GM21786 (cell line): ENCODE data around the gene AFF2.

Source experiments
- ATAC-seq: cut with Tn5 transposase; IDR thresholded peaks from one replicate; pipeline ENCODE4 v1.9.1; 2021; ENCODE audit not compliant: unreplicated experiment

AFF2 gene

GRCh38 chrX:148984238-148984637 lies 483.8 kb downstream of the AFF2 start:
- no peak for ATAC-seq

- ATAC-seq: no peak
Observed at GRCh38 chrX:148991502-148991901, 491.1 kb downstream of the AFF2 start.

GRCh38 chrX:148995661-148996060 lies 495.2 kb downstream of the AFF2 start:
- no peak for ATAC-seq

- ATAC-seq: no peak
Observed at GRCh38 chrX:149002320-149002719, 501.9 kb downstream of the AFF2 start.

- peak; percentile 39 for ATAC-seq
Observed at GRCh38 chrX:149003863-149004660, 503.6 kb downstream of the AFF2 start.

- ATAC-seq: no peak
Observed at GRCh38 chrX:149004936-149005335, 504.5 kb downstream of the AFF2 start.

- no peak for ATAC-seq
Observed at GRCh38 chrX:149006235-149006634, 505.8 kb downstream of the AFF2 start.

- ATAC-seq: no peak
Observed at GRCh38 chrX:149007423-149007822, 507.0 kb downstream of the AFF2 start.

- no peak for ATAC-seq
Observed at GRCh38 chrX:149010013-149010852, 509.8 kb downstream of the AFF2 start.

GRCh38 chrX:149010853-149011224 lies 510.4 kb downstream of the AFF2 start:
- no peak for ATAC-seq

GRCh38 chrX:149013081-149013480 lies 512.7 kb downstream of the AFF2 start:
- ATAC-seq: no peak

GRCh38 chrX:149021159-149021558 lies 520.7 kb downstream of the AFF2 start:
- no peak for ATAC-seq

GRCh38 chrX:149022485-149022884 lies 522.1 kb downstream of the AFF2 start:
- ATAC-seq: no peak

- no peak for ATAC-seq
Observed at GRCh38 chrX:149032449-149032848, 532.0 kb downstream of the AFF2 start.

- no peak for ATAC-seq
Observed at GRCh38 chrX:149036086-149036485, 535.7 kb downstream of the AFF2 start.

GRCh38 chrX:149037281-149037870 lies 537.0 kb downstream of the AFF2 start:
- no peak for ATAC-seq

- ATAC-seq: no peak
Observed at GRCh38 chrX:149039057-149039456, 538.6 kb downstream of the AFF2 start.

GRCh38 chrX:149040873-149041535 lies 540.6 kb downstream of the AFF2 start:
- ATAC-seq: peak; percentile 56

- no peak for ATAC-seq
Observed at GRCh38 chrX:149043401-149043800, 543.0 kb downstream of the AFF2 start.

GRCh38 chrX:149044471-149044870 lies 544.1 kb downstream of the AFF2 start:
- ATAC-seq: no peak

GRCh38 chrX:149045645-149046210 lies 545.3 kb downstream of the AFF2 start:
- no peak for ATAC-seq
